Suprapubic skin (tissue), 4 donors: Measurements from ENCODE around the gene EIF1AY. TPM values are rescaled to one million over a fixed set of nuclear protein-coding genes. Genes with fewer than 3 reads are reported as not detected.

ENCODE experiments used
- DNase-seq, 2 donors: peaks; one replicate each; pipeline ENCODE4 v3.0.0-alpha.2; 2019; ENCODE audit warnings: low spot score in 2 of 2
- H3K27ac ChIP-seq: fragments of 200-600 bp; sonication (generic); one replicate; pipeline ENCODE4 v1.5.1; 2019
- H3K27me3 ChIP-seq: fragments of 200-600 bp; sonication (generic); one replicate; pipeline ENCODE4 v1.5.1; 2019
- H3K36me3 ChIP-seq: fragments of 200-600 bp; sonication (generic); one replicate; pipeline ENCODE4 v1.5.1; 2019
- H3K4me1 ChIP-seq: fragments of 200-600 bp; sonication (generic); one replicate; pipeline ENCODE4 v1.5.1; 2019
- H3K4me3 ChIP-seq: fragments of 200-600 bp; sonication (generic); one replicate; pipeline ENCODE4 v1.5.1; 2019; ENCODE audit warnings: mild to moderate bottlenecking
- H3K9me3 ChIP-seq: fragments of 200-600 bp; sonication (generic); one replicate; pipeline ENCODE4 v1.5.1; 2019
- EP300 ChIP-seq: sonication (generic); formaldehyde crosslinking; IDR thresholded peaks from one replicate; pipeline ENCODE4 v1.6.1; 2017; ENCODE audit warnings: antibody characterized with exemption
- POLR2AphosphoS5 ChIP-seq, 3 donors: sonication (generic); formaldehyde crosslinking; IDR thresholded peaks; one replicate each; pipeline ENCODE4 v1.6.1; 2017; ENCODE audit warnings: antibody characterized with exemption in 3 of 3
- WGBS: methylation state at CpG from one replicate; pipeline ENCODE4 v1.1.5; 2018; 5-methylcytosine and 5-hydroxymethylcytosine counted together
- total RNA-seq, 4 donors: library from RNA; depleted of rRNA; stranded (reverse); fragments of >200 nt; gene quantifications; one replicate each; pipeline ENCODE4 v1.1.0, GENCODE V29; 2016

The EIF1AY gene
- total RNA-seq, 4 donors from 2014 or later = 10.2 to 19.5 TPM; not detected in 2

DNA sequence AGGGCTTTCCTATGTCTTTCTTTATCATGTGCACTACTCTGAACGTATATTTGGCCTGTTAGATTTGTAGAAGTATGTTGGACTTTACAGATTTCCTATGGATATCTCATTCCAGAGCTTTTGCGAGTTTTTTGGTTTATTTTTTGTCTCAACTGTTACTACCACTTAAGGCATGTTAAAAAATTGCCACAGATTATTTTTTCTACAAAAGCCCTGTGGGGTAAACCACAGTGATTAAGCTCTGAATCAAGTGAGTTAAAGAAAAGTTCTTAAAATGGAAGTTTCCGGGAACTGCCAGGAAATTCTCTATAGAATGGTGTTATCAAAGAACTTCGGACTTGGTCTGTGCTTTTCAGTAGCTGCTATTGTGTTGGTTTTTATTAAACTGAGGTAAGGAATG, 10.6 kb downstream of the EIF1AY start:
- Histone ChIP-seq H3K4me3 (no peak overlapping the region), H3K27ac (no peak overlapping the region), H3K27me3 (no peaks in the 10 kb centered on the region), H3K9me3 (no peaks in the 10 kb centered on the region), H3K36me3 (peaks cover 9% of the 10 kb centered on the region), H3K4me1 (no peaks in the 10 kb centered on the region)
- no peak for DNase-seq
- TF ChIP-seq POLR2AphosphoS5 (IDR thresholded peaks at IDR 0.05) (no peak), EP300 (no peak)
- no CpG with 5 or more reads among the region's 4 CpGs for WGBS

Other genes with a start within 250 kb of the EIF1AY start
- gene RPS4Y2, start 180.3 kb downstream of the EIF1AY start, total RNA-seq = not detected